Upper lobe of left lung (tissue), 6 donors: ENCODE results near the gene IPMK. TPM values are rescaled to one million over a fixed set of nuclear protein-coding genes. Genes with fewer than 3 reads are reported as not detected.
"Not testable (repeated sequence)": the region's sequence is repeated elsewhere in the genome, so short reads cannot be mapped to it uniquely, and the experiment has no call there.

Experiments
- ATAC-seq, 2 donors: fragments of 200-7000 bp; cut with Tn5 transposase; one replicate each; pipeline ENCODE4 v1.9.1; 2022; ENCODE audit warnings: mild to moderate bottlenecking in 2 of 2, moderate library complexity in 2 of 2; ENCODE audit not compliant: low FRiP score in 2 of 2
- DNase-seq, 2 donors: peaks; one replicate each; pipeline ENCODE4 v3.0.0-alpha.2; 2019 to 2020
- H3K27ac ChIP-seq, 4 donors: fragments of 200-600 bp; sonication (generic); one replicate each; pipeline ENCODE4 v1.5.1; 2016 to 2019
- H3K27me3 ChIP-seq, 4 donors: fragments of 200-600 bp; sonication (generic); one replicate each; pipeline ENCODE4 v1.5.1; 2017 to 2019
- H3K36me3 ChIP-seq, 4 donors: fragments of 200-600 bp; sonication (generic); one replicate each; pipeline ENCODE4 v1.5.1; 2016 to 2019
- H3K4me1 ChIP-seq, 4 donors: fragments of 200-600 bp; sonication (generic); one replicate each; pipeline ENCODE4 v1.5.1; 2018 to 2019
- H3K4me3 ChIP-seq, 4 donors: fragments of 200-600 bp; sonication (generic); one replicate each; pipeline ENCODE4 v1.5.1; 2017 to 2019; ENCODE audit warnings: mild to moderate bottlenecking in 2 of 4, moderate library complexity in 1 of 4
- H3K9me3 ChIP-seq, 4 donors: fragments of 200-600 bp; sonication (generic); one replicate each; pipeline ENCODE4 v1.5.1; 2018 to 2019
- EP300 ChIP-seq, 4 donors: sonication (generic); formaldehyde crosslinking; IDR thresholded peaks; one replicate each; pipeline ENCODE4 v1.5.1; 2017; ENCODE audit warnings: antibody characterized with exemption in 4 of 4, control low read depth in 2 of 4
- POLR2A ChIP-seq, 4 donors: fragments of 450-650 bp; IDR thresholded peaks; one replicate each; pipeline ENCODE4 v1.5.1; 2016 to 2017; ENCODE audit warnings: antibody characterized with exemption in 4 of 4, mild to moderate bottlenecking in 2 of 4
- POLR2AphosphoS5 ChIP-seq, 2 donors: sonication (generic); formaldehyde crosslinking; IDR thresholded peaks; one replicate each; pipeline ENCODE4 v1.5.1; 2017; ENCODE audit warnings: antibody characterized with exemption in 2 of 2
- WGBS, 2 donors: methylation state at CpG; one replicate each; pipeline ENCODE4 v1.1.5; 2017 to 2018; 5-methylcytosine and 5-hydroxymethylcytosine counted together
- total RNA-seq, 6 donors: library from RNA; depleted of rRNA in 4 of 6; stranded (reverse); fragments of >200 nt in 4 of 6; gene quantifications; one replicate each; pipeline versions ENCODE4 v1.1.0 to v1.2.1, GENCODE V29; 2016 to 2021
- TF ChIP-seq, protein P1 (sequence below), 6 experiments: fragments of 450-650 bp in 4 of 6; fragments of 200-600 bp in 2 of 6; sonication (generic) in 2 of 6; IDR thresholded peaks; one replicate each; pipeline ENCODE4 v1.5.1; 2016 to 2019; ENCODE audit warnings: antibody characterized with exemption in 6 of 6
- donor health status: DM: no; HTN: no; CAD: no; lungs with moderate emphysema.
- donor health status: DM: no; HTN: yes; CAD: no; lungs with severe emphysema.

Gene IPMK
- total RNA-seq, 6 donors from 2014 or later = 2.6 to 10.7 (median 5.7) TPM

DNA sequence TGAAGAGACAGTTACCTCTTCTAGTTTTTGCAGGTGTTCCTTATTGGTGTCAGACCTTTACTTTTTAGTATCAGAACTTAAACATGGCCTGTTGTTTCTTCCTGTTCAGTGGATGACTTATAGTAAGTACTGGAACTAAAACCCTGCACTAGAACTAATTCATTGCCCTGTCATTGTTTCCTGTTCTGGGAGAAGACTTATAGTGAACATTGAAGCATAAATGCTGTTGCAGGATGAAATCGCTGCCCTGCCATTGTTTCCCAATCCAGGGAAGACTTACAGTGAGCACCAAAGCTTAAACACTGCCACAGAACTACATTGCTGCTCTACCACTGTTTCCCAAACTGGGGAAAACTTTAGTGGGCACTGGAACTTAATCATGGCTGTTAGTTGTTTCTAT, 13.1 kb downstream of the IPMK start:
- TF ChIP-seq POLR2A (IDR thresholded peaks at IDR 0.05) (no peak), POLR2AphosphoS5 (IDR thresholded peaks at IDR 0.05) (no peak), EP300 (IDR thresholded peaks at IDR 0.05) (no peak)
- TF ChIP-seq, protein P1, sequence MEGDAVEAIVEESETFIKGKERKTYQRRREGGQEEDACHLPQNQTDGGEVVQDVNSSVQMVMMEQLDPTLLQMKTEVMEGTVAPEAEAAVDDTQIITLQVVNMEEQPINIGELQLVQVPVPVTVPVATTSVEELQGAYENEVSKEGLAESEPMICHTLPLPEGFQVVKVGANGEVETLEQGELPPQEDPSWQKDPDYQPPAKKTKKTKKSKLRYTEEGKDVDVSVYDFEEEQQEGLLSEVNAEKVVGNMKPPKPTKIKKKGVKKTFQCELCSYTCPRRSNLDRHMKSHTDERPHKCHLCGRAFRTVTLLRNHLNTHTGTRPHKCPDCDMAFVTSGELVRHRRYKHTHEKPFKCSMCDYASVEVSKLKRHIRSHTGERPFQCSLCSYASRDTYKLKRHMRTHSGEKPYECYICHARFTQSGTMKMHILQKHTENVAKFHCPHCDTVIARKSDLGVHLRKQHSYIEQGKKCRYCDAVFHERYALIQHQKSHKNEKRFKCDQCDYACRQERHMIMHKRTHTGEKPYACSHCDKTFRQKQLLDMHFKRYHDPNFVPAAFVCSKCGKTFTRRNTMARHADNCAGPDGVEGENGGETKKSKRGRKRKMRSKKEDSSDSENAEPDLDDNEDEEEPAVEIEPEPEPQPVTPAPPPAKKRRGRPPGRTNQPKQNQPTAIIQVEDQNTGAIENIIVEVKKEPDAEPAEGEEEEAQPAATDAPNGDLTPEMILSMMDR (IDR thresholded peaks at IDR 0.05) = no peak
- ATAC-seq (no peak), DNase-seq (no peak)
- Histone ChIP-seq H3K4me3 (no peak overlapping the region), H3K27ac (no peak overlapping the region), H3K36me3 (no peaks in the 10 kb centered on the region), H3K4me1 (no peaks in the 10 kb centered on the region), H3K9me3 (no peaks in the 10 kb centered on the region), H3K27me3 (no peaks in the 10 kb centered on the region)
- WGBS, 2 donors = 71 to 77% methylated on average over 1 of the region's 1 CpG

- no peak for TF ChIP-seq POLR2A (IDR thresholded peaks at IDR 0.05)
- TF ChIP-seq, protein P1 (IDR thresholded peaks at IDR 0.05) = no peak
- no peak for TF ChIP-seq POLR2AphosphoS5 (IDR thresholded peaks at IDR 0.05)
- TF ChIP-seq EP300 (IDR thresholded peaks at IDR 0.05) = no peak
- WGBS, 2 donors = 84 to 86% methylated on average over 4 of the region's 4 CpGs
- Histone ChIP-seq H3K9me3 (no peaks in the 10 kb centered on the region), H3K36me3 (no peaks in the 10 kb centered on the region), H3K27me3 (no peaks in the 10 kb centered on the region), H3K4me1 (no peaks in the 10 kb centered on the region), H3K4me3 (no peak overlapping the region), H3K27ac (no peak overlapping the region)
- DNase-seq = no peak
- ATAC-seq = no peak
Measured at GRCh38 chr10:58253184-58253583, 14.5 kb downstream of the IPMK start.

DNA sequence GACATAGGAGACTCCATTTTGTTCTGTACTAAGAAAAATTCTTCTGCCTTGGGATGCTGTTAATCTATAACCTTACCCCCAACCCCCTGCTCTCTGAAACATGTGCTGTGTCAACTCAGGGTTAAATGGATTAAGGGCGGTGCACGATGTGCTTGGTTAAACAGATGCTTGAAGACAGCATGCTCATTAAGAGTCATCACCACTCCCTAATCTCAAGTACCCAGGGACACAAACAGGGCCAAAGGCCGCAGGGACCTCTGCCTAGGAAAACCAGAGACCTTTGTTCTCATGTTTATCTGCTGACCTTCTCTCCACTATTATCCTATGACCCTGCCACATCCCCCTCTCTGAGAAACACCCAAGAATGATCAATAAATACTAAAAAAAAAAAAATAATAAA, 23.0 kb downstream of the IPMK start:
- H3K4me3 ChIP-seq, ATAC-seq, DNase-seq, H3K9me3 ChIP-seq, H3K27ac ChIP-seq, H3K4me1 ChIP-seq, H3K27me3 ChIP-seq, H3K36me3 ChIP-seq: not testable (repeated sequence)
- WGBS, 2 donors = 79 to 92% methylated on average over 3 of the region's 3 CpGs

DNA sequence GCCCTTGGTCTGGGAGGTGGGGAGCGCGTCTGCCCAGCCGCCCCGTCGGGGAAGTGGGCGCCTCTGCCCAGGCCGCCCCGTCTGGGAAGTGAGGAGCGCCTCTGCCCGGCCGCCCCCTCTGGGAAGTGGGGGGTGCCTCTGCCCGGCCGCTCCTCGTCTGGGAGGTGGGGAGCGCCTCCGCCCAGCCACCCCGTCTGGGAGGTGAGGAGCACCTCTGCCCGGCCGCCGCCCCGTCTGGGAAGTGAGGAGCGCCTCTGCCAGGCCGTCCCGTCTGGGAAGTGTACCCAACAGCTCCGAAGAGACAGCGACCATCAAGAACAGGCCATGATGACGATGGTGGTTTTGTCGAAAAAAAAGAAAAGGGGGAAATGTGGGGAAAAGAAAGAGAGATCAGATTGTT, 23.5 kb downstream of the IPMK start:
- not testable (repeated sequence) for H3K4me1 ChIP-seq, ATAC-seq, H3K36me3 ChIP-seq, H3K27me3 ChIP-seq, H3K9me3 ChIP-seq, H3K27ac ChIP-seq, H3K4me3 ChIP-seq
- WGBS, 2 donors = 97 to 100% methylated on average over 8 to 10 of the region's 28 CpGs
- peak in 1 of 2 donors; percentile 66 for DNase-seq

- not testable (repeated sequence) for H3K4me3 ChIP-seq, ATAC-seq, H3K27ac ChIP-seq, H3K9me3 ChIP-seq, H3K36me3 ChIP-seq, H3K27me3 ChIP-seq, H3K4me1 ChIP-seq
- WGBS, 2 donors = 89% methylated on average over 27 of the region's 31 CpGs; no CpG with 5 or more reads in 1 of the 2 donors
- DNase-seq = peak in 1 of 2 donors; percentile 63
Measured at GRCh38 chr10:58243801-58244200, 23.9 kb downstream of the IPMK start.

- no peak overlapping the region for H3K4me3 ChIP-seq
- DNase-seq (peak in 1 of 2 donors; percentile 59), ATAC-seq (no peak)
- no peak for TF ChIP-seq EP300 (IDR thresholded peaks at IDR 0.05)
- no peak for TF ChIP-seq POLR2A (IDR thresholded peaks at IDR 0.05)
- no peak for TF ChIP-seq POLR2AphosphoS5 (IDR thresholded peaks at IDR 0.05)
- TF ChIP-seq, protein P1 (IDR thresholded peaks at IDR 0.05) = no peak
- peaks cover 0 to 6% (median 0%) of the 10 kb centered on the region in 4 donors for H3K4me1 ChIP-seq
- WGBS, 2 donors = 95 to 96% methylated on average over 10 to 12 of the region's 18 CpGs
- no peaks in the 10 kb centered on the region for H3K9me3 ChIP-seq
- H3K27ac ChIP-seq = no peak overlapping the region
- no peaks in the 10 kb centered on the region for H3K36me3 ChIP-seq
- H3K27me3 ChIP-seq = no peaks in the 10 kb centered on the region
Measured at GRCh38 chr10:58243269-58243668, 24.4 kb downstream of the IPMK start.
